Type B pancreatic cell (in vitro differentiated cells): ENCODE data around the gene SLC2A9. TPM values are rescaled to one million over a fixed set of nuclear protein-coding genes. Genes with fewer than 3 reads are reported as not detected.

Experiments used
- DNase-seq: peaks from one replicate; pipeline ENCODE4 v3.0.0; 2021; ENCODE audit warnings: mixed read lengths; ENCODE audit not compliant: unreplicated experiment; ENCODE audit errors: extremely low spot score
- H3K27ac Mint-ChIP-seq: 2 replicates; pipeline ENCODE4 v1.8.0; 2021; ENCODE audit warnings: mild to moderate bottlenecking, mixed read lengths
- H3K27me3 Mint-ChIP-seq: 2 replicates; pipeline ENCODE4 v1.8.0; 2021; ENCODE audit warnings: mixed read lengths
- H3K36me3 Mint-ChIP-seq: 2 replicates; pipeline ENCODE4 v1.8.0; 2021; ENCODE audit warnings: mixed read lengths
- H3K4me1 Mint-ChIP-seq: one replicate; pipeline ENCODE4 v1.8.0; 2021; ENCODE audit warnings: mixed read lengths; ENCODE audit not compliant: unreplicated experiment
- H3K4me3 Mint-ChIP-seq: 2 replicates; pipeline ENCODE4 v1.8.0; 2021; ENCODE audit warnings: mild to moderate bottlenecking, mixed read lengths
- H3K9me3 Mint-ChIP-seq: 2 replicates; pipeline ENCODE4 v1.8.0; 2021; ENCODE audit warnings: mixed read lengths
- total RNA-seq: library from RNA; stranded (reverse); gene quantifications from 2 replicates; pipeline ENCODE4 v1.2.1, GENCODE V29; 2021; ENCODE audit warnings: low replicate concordance
- TF ChIP-seq, protein P1 (sequence below): fragments of 200-600 bp; sonication (generic); conservative IDR thresholded peaks from 2 replicates; pipeline ENCODE4 v1.5.0; 2021; ENCODE audit warnings: antibody characterized with exemption, mild to moderate bottlenecking

SLC2A9 gene
- total RNA-seq, 1 donor from 2014 or later = 2.5 TPM

DNA sequence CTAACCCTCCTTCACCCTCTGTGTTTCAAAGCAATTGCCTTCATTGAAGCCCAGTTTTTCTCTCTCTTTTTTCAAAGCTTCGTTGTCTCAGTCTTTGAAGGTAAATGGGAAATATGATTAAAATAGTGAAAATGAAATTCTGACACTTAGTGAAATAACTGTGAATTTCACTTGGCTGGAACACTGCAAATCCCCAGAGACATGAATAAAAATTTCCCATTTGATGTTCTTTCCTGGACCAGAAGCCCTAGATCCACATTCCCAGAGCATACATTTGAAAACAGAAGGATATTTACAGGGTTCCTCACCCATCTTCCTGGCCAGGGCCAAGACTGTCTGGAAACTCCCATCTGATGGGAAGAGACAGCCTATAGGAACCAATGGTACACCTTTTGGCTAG, 45.0 kb downstream of the SLC2A9 start:
- Mint-ChIP-seq H3K36me3 (peaks cover 4% of the 10 kb centered on the region), H3K4me3 (no peak overlapping the region), H3K27me3 (peaks cover 12% of the 10 kb centered on the region), H3K4me1 (no peaks in the 10 kb centered on the region), H3K27ac (no peak overlapping the region), H3K9me3 (peaks cover 7% of the 10 kb centered on the region)
- TF ChIP-seq, protein P1, sequence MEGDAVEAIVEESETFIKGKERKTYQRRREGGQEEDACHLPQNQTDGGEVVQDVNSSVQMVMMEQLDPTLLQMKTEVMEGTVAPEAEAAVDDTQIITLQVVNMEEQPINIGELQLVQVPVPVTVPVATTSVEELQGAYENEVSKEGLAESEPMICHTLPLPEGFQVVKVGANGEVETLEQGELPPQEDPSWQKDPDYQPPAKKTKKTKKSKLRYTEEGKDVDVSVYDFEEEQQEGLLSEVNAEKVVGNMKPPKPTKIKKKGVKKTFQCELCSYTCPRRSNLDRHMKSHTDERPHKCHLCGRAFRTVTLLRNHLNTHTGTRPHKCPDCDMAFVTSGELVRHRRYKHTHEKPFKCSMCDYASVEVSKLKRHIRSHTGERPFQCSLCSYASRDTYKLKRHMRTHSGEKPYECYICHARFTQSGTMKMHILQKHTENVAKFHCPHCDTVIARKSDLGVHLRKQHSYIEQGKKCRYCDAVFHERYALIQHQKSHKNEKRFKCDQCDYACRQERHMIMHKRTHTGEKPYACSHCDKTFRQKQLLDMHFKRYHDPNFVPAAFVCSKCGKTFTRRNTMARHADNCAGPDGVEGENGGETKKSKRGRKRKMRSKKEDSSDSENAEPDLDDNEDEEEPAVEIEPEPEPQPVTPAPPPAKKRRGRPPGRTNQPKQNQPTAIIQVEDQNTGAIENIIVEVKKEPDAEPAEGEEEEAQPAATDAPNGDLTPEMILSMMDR = no peak
- DNase-seq = no peak

DNA sequence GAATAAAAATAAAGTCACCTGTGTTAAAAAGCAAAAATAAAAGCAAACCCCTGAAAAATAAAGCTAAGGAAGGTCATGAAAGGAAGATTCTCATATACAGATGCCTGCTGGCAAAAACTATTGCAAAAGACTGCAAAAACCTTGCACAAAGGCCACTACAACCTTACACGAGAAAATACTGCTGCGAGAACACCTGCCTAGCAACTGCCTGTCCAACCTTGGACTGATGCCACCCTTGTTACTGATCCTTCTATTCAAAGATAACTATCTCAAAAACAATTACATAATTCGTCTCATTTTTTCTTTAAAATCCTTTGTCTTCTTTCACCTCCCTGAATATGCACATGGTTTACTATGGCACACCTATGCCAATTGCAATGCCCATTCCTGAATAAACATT, 49.6 kb downstream of the SLC2A9 start:
- Mint-ChIP-seq H3K4me1 (no peaks in the 10 kb centered on the region), H3K36me3 (no peaks in the 10 kb centered on the region), H3K9me3 (no peaks in the 10 kb centered on the region), H3K27me3 (no peaks in the 10 kb centered on the region), H3K4me3 (no peak overlapping the region), H3K27ac (no peak overlapping the region)
- TF ChIP-seq, protein P1 = no peak
- no peak for DNase-seq

DNA sequence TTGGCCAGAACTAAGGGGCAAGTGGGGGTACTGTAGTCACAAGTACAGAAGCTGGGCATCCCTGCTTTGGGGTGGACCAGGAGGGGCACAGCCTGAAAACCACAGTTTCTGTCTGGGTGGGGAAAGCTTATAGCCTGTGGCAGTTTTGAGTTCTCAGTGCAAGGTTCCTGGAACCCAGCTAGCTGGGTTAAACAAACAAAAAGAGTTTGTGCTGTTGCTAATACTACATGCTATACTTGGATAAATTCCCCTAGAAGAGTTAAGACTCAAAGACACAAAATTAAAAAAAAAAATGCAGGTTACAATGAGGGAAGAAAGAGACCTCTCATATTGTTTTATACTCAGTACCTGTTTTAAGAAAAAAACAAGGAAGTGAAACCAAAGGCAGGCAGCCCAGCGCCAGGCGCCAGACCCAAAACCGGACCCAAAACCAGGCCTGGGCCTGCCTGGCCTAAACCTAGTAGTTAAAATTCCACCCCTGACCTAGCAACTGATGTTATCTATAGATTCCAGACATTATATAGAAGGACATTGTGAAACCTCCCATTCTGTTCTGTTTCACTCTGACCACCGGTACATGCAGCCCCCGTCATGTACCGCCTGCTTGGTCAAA, 50.8 kb downstream of the SLC2A9 start:
- H3K9me3 Mint-ChIP-seq = no peaks in the 10 kb centered on the region
- no peak for DNase-seq
- H3K27ac Mint-ChIP-seq = no peak overlapping the region
- H3K4me1 Mint-ChIP-seq = no peaks in the 10 kb centered on the region
- no peak overlapping the region for H3K4me3 Mint-ChIP-seq
- TF ChIP-seq, protein P1 = no peak
- no peaks in the 10 kb centered on the region for H3K27me3 Mint-ChIP-seq
- no peaks in the 10 kb centered on the region for H3K36me3 Mint-ChIP-seq

DNA sequence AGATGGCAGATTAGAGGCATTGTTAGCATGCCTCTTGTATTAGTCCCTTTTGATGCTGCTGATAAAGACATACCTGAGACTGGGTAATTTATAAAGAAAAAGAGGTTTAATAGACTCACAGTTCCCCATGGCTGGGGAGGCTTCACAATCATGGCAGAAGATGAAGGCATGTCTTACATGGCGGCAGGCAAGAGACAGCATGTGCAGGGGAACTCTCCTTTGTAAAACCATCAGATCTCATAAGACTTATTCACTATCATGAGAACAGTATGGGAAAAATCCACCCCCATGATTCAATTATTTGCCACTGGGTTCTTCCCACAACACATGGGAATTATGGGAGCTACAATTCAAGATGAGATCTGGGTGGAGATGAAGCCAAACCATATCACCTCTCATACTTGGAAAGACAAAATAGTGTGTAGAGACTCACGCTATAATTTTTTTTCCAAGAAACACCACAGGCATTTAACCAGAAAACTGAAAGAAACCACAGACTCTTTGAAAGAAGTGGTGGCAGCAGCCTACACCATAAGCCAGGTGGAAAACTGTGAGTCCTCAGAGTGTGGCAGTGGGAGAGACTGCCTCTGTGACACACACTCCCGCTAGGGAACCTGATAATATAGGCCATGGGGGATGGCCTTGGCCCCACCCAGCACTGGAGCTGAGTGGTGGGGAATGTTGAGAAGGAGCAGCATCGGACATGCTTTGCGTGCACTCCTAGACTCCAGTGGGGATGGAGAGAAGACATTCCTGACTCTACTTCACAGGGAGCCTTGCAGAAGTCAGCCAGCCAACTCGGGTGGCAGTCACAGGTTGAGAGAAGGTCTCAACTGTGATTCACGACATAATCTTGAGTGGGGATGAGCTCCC, 51.5 kb downstream of the SLC2A9 start:
- H3K4me1 Mint-ChIP-seq = no peaks in the 10 kb centered on the region
- no peak overlapping the region for H3K4me3 Mint-ChIP-seq
- H3K27ac Mint-ChIP-seq = no peak overlapping the region
- H3K9me3 Mint-ChIP-seq = no peaks in the 10 kb centered on the region
- H3K27me3 Mint-ChIP-seq = no peaks in the 10 kb centered on the region
- no peaks in the 10 kb centered on the region for H3K36me3 Mint-ChIP-seq
- TF ChIP-seq, protein P1 = no peak
- DNase-seq = no peak

DNA sequence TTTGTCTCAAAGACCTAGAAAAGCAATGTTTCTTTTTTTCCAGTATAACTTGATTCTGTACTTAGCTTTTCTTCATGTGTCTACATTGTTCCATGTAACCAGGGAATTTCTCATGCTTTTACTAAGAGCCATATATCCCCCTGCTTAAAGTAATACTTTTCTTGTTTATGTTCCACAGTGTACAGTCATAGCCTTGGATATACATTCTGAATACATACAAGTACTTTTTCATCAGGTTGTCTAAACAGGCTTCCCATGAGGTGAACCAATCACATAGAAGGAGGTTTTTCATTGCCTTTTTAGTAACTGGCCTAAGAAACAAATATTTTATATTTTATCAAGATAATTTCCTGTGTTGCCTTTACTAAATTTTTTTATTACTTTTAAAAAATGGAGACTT, 52.8 kb downstream of the SLC2A9 start:
- DNase-seq = no peak
- peaks cover 5% of the 10 kb centered on the region for H3K27me3 Mint-ChIP-seq
- no peak overlapping the region for H3K27ac Mint-ChIP-seq
- no peaks in the 10 kb centered on the region for H3K9me3 Mint-ChIP-seq
- H3K4me1 Mint-ChIP-seq = no peaks in the 10 kb centered on the region
- TF ChIP-seq, protein P1 = no peak
- H3K36me3 Mint-ChIP-seq = no peaks in the 10 kb centered on the region
- no peak overlapping the region for H3K4me3 Mint-ChIP-seq
